ENCODE measurements around the gene EXOC2.

EXOC2 gene

GRCh38 chr6:516213-516612, 176.7 kb downstream of the EXOC2 start:
- no peak for TF ChIP-seq ZFX (IDR thresholded peaks at IDR 0.05)
- TF ChIP-seq CTCF (conservative IDR thresholded peaks at IDR 0.05), result no peak
- no peak overlapping the region for H3K27ac ChIP-seq

GRCh38 chr6:515267-515666, 177.7 kb downstream of the EXOC2 start:
- H3K27ac ChIP-seq, result no peak overlapping the region
- TF ChIP-seq ZFX (IDR thresholded peaks at IDR 0.05) (no peak), CTCF (conservative IDR thresholded peaks at IDR 0.05) (no peak)

- H3K27ac ChIP-seq, result no peak overlapping the region
- no peak for TF ChIP-seq CTCF (conservative IDR thresholded peaks at IDR 0.05)
- TF ChIP-seq ZFX (IDR thresholded peaks at IDR 0.05), result no peak
These were observed 178.5 kb downstream of the EXOC2 start for GRCh38 chr6:514396-514978.

- no peak overlapping the region for H3K27ac ChIP-seq
- no peak for TF ChIP-seq ZFX (IDR thresholded peaks at IDR 0.05)
- TF ChIP-seq CTCF (conservative IDR thresholded peaks at IDR 0.05), result no peak
These were observed 179.0 kb downstream of the EXOC2 start for GRCh38 chr6:513961-514360.

- H3K27ac ChIP-seq, result no peak overlapping the region
- TF ChIP-seq ZFX (IDR thresholded peaks at IDR 0.05) (no peak), CTCF (conservative IDR thresholded peaks at IDR 0.05) (no peak)
These were observed 179.9 kb downstream of the EXOC2 start for GRCh38 chr6:513058-513457.

- H3K27ac ChIP-seq, result no peak overlapping the region
These were observed 181.3 kb downstream of the EXOC2 start for GRCh38 chr6:511488-512137.

More at GRCh38 chr6:511488-512137, 181.3 kb downstream of the EXOC2 start:
- no peak for TF ChIP-seq ZFX (IDR thresholded peaks at IDR 0.05)
- no peak for TF ChIP-seq CTCF (conservative IDR thresholded peaks at IDR 0.05)

Measured in C4-2B (cell line).